Measurements from ENCODE around the gene MTURN.

Gene MTURN

DNA sequence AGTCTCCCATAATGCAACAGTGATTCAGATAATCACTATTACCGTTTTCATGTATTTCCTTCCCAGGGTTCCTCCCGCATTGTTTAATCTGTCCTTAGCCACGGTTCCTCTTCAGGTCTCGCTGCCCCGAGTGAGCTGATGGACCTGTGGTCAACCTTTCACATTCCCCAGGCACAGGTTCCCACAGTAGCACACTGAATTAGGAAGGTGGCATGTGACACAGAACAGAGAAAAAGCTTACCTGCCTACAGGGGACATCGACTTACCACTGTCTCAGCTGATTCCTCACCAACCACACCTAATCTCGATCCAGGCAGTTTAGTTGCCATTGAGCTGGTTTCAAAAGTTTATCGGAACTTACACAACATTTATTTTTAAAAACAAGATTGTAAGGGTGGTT, 72.2 kb downstream of the MTURN start:
- DNase-seq (ENCODE audit: low read depth, low spot score), result no peak

DNA sequence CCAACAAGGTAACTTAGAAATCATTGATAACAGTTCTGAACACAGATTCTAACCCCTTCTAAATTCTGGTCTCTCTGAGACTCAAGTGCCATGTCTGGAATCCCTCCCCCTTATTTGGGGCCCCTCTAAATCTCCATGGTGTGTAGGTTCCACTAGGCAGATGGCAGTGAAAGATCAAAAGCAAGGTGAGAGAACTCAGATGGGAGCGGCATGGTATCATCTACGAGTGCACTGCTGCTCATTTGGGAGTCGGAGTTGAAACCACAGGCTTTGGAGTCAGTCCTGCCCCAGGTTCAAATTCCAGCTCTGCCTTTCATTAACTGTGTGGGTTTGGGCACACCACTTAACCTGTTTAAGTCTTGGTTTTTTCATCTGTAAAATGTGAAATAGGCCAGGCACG, 72.6 kb downstream of the MTURN start:
- no peak for DNase-seq (ENCODE audit: low read depth, low spot score)

DNA sequence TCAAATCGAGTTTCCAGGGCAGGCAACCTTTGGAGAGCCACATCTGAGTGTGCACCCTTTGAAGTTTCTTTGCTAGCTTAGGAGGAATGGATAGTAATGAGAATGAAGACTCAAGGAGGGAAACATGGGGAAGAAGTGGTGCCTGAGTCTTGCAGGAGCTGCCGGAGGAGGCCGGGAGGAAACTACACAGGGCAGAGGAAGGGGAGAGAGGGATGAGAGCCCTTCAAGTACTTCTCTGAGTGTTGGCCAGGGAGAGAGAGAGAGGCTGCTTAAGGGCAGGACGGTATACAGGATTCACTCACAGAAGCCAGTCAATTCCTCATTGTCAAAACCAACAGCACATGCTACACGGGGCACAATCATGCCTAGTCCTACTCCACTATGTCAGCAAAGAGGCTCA, 75.2 kb downstream of the MTURN start:
- no peak for DNase-seq (ENCODE audit: low read depth, low spot score)

Data from iPS DF 19.7 (cell line).